Memory B cell (primary cell): ENCODE data around the gene MZB1.
"Not testable (repeated sequence)": the region's sequence is repeated elsewhere in the genome, so short reads cannot be mapped to it uniquely, and the experiment has no call there.

Source experiments
- ATAC-seq: fragments of 150-1000 bp; cut with Tn5 transposase; 2 replicates; pipeline ENCODE4 v1.10.0; 2021; ENCODE audit warnings: low read depth, mild to moderate bottlenecking, moderate library complexity
- DNase-seq, 2 donors: peaks; one replicate each; pipeline ENCODE4 v3.0.0; 2022; ENCODE audit warnings: low spot score in 2 of 2
- H3K27ac Mint-ChIP-seq: one replicate; pipeline ENCODE4 v1.8.0; 2022; ENCODE audit warnings: mild to moderate bottlenecking, moderate library complexity, mixed read lengths
- H3K27me3 Mint-ChIP-seq: one replicate; pipeline ENCODE4 v1.8.0; 2022; ENCODE audit warnings: mixed read lengths
- H3K36me3 Mint-ChIP-seq: one replicate; pipeline ENCODE4 v1.8.0; 2022; ENCODE audit warnings: mild to moderate bottlenecking, mixed read lengths
- H3K4me1 Mint-ChIP-seq: one replicate; pipeline ENCODE4 v1.8.0; 2022; ENCODE audit warnings: mixed read lengths
- H3K4me3 Mint-ChIP-seq: one replicate; pipeline ENCODE4 v1.8.0; 2022; ENCODE audit warnings: mild to moderate bottlenecking, moderate library complexity, mixed read lengths
- H3K9me3 Mint-ChIP-seq: one replicate; pipeline ENCODE4 v1.8.0; 2022; ENCODE audit warnings: mixed read lengths

The MZB1 gene

DNA sequence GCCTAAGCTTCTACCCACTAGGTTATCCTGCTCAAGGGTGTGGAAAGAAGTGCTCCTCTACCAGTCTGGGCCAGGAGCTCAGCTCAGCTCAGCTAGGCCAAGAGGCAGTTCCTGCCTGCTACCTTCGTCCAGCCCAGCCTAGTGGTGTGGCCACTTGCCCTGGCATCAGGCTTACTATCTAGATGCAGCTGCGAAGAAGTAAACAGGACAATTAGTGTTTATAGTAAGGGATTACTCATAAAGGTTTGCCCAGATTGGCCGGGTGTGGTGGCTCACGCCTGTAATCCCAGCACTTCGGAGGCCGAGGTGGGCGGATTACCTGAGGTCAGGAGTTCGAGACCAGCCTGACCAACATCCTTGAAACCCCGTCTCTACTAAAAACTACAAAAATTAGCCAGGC is 26.9 kb upstream of the MZB1 start:
- Mint-ChIP-seq H3K36me3 (peaks cover 14% of the 10 kb centered on the region), H3K27ac (no peak overlapping the region), H3K27me3 (no peaks in the 10 kb centered on the region), H3K4me3 (no peak overlapping the region), H3K9me3 (no peaks in the 10 kb centered on the region), H3K4me1 (no peaks in the 10 kb centered on the region)
- no peak for ATAC-seq
- DNase-seq: no peak

DNA sequence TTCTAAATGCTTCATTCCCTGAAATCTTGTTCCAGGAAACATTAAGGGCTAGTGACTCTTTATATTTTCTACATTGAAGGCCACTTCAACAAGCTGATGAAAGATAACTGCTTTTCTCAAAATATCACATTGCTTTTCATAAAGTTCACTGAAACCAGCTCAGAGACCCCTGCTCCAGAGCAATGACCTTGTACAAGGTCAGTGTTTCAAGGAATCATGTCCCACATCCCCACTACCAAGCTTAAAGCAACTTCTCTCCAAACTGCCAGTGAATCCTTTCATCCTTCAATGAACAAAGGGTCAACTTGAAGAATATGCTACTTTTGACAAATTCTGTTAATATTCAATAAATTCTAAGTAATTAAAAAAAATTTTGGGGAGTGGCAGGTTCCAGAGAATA is 26.2 kb upstream of the MZB1 start:
- DNase-seq (no peak), ATAC-seq (no peak)
- H3K4me3 Mint-ChIP-seq: no peak overlapping the region
- peaks cover 13% of the 10 kb centered on the region for H3K36me3 Mint-ChIP-seq
- H3K27me3 Mint-ChIP-seq: no peaks in the 10 kb centered on the region
- no peaks in the 10 kb centered on the region for H3K4me1 Mint-ChIP-seq
- no peaks in the 10 kb centered on the region for H3K9me3 Mint-ChIP-seq
- H3K27ac Mint-ChIP-seq: no peak overlapping the region

DNA sequence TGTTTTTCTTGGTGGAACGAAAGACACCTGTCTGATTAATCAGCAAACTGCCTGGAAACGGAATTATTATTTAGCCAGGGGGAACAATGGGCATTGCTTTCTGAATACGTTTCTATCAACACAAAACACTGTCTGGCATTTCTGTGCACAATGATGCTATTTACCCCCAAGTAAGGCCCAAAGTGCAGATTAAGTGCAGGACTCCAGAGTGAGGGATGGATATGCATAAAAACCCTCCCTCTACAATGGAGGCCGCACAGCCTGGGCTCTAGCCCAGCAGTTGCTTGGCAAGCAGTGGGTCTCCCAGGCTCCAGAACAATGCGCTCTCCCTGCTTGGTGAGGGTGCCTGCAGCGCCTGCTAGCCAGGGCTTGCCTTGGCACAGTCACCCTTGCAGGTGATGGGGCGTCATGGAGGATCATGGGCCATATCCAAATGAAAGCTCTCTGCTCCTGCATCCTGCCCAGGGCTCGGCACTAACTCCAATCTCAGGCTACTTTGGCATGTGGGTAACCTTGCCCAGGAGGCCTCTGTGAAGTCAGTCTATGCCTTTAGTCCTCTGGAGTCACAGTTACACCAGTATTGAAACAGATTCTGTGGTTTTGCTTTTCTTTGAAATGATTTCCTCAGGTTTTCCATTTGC is 25.6 kb upstream of the MZB1 start:
- H3K4me3 Mint-ChIP-seq: no peak overlapping the region
- H3K27ac Mint-ChIP-seq: no peak overlapping the region
- peaks cover 12% of the 10 kb centered on the region for H3K36me3 Mint-ChIP-seq
- H3K9me3 Mint-ChIP-seq: no peaks in the 10 kb centered on the region
- no peak for ATAC-seq
- H3K4me1 Mint-ChIP-seq: no peaks in the 10 kb centered on the region
- H3K27me3 Mint-ChIP-seq: no peaks in the 10 kb centered on the region
- no peak for DNase-seq

DNA sequence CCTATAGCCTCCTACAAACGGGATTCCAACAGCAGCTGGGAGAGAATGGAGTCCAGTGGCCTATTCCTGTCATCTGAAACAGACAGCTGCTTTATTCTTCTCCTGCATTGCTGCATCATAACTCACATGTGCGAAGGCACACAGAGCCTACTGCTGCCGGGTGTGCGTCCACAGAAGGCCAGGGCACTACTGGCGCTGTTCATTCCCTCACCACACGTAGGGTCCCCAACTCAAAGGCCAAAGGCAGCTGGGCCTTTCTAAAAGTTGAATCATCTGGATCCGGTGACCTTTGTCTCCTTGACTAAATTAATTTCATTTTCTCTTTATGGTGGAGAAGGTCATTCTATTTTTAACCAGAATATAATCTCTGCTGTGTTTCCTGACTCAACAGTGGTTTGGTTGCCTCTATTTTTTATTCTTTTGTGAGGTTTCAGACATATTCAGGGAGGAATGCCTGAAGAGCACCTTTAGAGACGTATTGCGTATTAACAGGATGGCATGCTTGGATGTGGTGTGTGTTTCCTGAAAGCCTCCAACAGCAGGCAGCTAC is 24.9 kb upstream of the MZB1 start:
- H3K36me3 Mint-ChIP-seq: peaks cover 9% of the 10 kb centered on the region
- no peaks in the 10 kb centered on the region for H3K27me3 Mint-ChIP-seq
- no peaks in the 10 kb centered on the region for H3K4me1 Mint-ChIP-seq
- ATAC-seq (no peak), DNase-seq (no peak)
- no peaks in the 10 kb centered on the region for H3K9me3 Mint-ChIP-seq
- H3K27ac Mint-ChIP-seq: no peak overlapping the region
- no peak overlapping the region for H3K4me3 Mint-ChIP-seq

DNA sequence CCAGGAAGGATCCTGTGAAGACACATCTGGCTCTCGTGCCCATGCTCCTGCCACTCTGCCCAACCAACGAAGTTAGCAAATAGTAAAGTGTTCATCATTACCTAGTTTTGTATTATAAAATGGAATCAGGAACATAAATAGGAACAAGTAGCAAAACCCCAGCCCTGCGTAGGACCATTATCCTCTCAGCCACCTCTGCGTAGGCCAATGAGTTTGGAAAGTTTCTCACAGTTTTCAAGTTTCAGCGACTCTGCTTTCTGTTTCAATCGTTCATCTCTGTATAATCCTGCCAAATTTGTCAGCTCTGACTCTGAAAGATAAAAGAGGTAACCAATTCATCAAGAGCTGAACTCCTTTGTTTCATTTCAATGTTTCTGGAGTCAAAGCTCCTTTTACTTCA is 24.2 kb upstream of the MZB1 start:
- DNase-seq (no peak), ATAC-seq (no peak)
- no peak overlapping the region for H3K27ac Mint-ChIP-seq
- H3K36me3 Mint-ChIP-seq: peaks cover 5% of the 10 kb centered on the region
- H3K27me3 Mint-ChIP-seq: no peaks in the 10 kb centered on the region
- no peaks in the 10 kb centered on the region for H3K4me1 Mint-ChIP-seq
- H3K9me3 Mint-ChIP-seq: no peaks in the 10 kb centered on the region
- no peak overlapping the region for H3K4me3 Mint-ChIP-seq

DNA sequence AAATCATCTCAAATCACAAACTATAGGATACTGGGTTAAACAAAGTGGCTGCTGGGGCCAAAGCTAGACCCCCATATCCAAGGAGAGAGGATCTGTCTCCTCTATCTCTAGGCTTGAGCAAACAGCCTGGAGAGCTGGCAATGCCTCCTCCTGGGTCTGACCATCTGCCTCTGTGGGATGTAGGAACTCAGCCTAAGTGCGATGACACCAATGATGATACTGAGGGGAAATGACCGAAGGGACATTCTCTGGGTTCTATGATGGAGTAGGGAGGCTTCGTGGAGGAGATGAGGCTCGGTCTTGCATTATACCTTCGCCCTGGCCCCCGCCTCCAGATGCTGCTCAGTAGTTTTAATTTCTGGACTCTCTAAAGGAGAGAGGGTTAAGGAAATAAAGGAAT is 23.4 kb upstream of the MZB1 start:
- ATAC-seq (no peak), DNase-seq (no peak)
- Mint-ChIP-seq H3K9me3 (no peaks in the 10 kb centered on the region), H3K4me1 (no peaks in the 10 kb centered on the region), H3K4me3 (no peak overlapping the region), H3K36me3 (no peaks in the 10 kb centered on the region), H3K27ac (no peak overlapping the region), H3K27me3 (no peaks in the 10 kb centered on the region)

DNA sequence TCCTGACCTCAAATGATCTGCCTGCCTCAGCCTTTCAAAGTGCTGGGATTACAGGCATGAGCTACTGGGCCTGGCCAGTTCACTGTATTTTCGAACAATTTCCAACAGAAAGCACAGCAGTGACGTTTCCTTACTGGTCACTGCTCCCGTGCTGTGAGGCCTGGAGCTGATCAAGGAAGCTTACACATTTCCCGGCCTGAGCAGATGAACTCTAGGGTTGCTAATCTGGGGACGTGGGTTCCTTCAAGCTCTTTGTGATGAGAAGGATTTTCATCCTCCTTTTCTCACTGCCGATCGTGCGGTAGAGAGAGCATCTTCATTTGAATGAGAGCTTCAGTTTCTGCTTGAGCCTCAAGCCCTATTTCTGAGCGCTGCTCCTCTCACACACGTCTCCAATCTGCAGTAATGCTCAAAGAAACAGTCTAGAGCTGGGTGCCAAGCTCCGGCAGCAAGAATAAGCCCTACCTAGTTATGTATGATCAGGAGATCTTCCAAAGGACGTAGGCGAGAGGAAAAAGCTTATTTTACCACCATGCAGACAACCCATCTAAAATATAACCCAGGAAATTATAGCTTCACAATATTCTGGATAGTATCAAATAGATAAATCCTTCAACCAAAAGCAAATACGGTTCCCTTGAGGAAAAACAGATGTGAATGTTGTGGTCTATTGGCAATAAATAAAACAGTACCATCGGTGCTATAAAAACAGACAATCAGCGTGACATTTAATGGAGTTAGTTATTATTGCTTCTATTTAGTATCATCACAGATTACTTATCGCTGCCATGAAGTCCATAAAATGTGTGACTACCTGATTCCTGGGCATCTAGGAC is 21.5 kb upstream of the MZB1 start:
- Mint-ChIP-seq H3K27ac (no peak overlapping the region), H3K36me3 (no peaks in the 10 kb centered on the region), H3K4me3 (no peak overlapping the region), H3K27me3 (no peaks in the 10 kb centered on the region), H3K4me1 (peaks cover 11% of the 10 kb centered on the region), H3K9me3 (no peaks in the 10 kb centered on the region)
- ATAC-seq (no peak), DNase-seq (no peak)

DNA sequence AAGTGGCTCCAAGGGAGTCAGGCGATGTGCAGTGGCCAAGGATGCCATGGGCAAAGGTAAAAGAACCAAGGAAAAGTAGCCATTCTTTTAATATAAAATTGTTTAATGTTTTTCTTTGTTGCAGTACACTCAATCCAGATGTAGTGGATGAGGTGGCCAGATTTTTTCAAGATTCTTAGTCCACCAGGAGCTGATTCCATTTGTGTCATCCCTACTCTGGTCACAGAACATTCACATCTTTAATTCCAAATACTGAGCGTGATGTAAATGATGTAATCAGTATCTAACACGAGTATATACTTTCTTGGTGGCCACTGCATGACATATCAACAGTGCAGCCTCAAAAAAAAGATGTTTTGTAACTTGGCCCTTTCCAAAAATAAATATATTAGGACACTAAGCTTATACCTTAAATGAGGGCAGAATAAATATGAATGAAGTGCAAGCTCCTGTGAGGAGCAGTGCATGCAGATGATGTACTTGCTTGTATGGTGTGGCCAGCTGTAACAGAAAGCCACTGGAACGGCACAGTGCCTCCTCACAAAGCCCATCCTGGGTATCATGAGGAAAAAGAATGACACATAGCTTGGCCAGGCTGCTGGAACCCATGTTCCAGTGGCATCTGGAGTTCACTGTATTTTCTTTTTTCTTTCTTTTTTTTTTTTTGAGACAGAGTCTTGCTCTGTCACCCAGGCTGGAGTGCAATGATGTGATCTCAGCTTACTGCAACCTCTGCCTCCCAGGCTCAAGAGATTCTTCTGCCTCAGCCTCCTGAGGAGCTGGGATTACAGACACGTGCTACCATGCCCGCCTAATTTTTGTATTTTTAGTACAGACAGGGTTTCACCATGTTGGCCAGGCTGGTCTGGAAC is 20.6 kb upstream of the MZB1 start:
- no peak for DNase-seq
- Mint-ChIP-seq H3K4me3 (no peak overlapping the region), H3K9me3 (no peaks in the 10 kb centered on the region), H3K27me3 (no peaks in the 10 kb centered on the region), H3K4me1 (peaks cover 11% of the 10 kb centered on the region), H3K36me3 (no peaks in the 10 kb centered on the region), H3K27ac (no peak overlapping the region)
- no peak for ATAC-seq

DNA sequence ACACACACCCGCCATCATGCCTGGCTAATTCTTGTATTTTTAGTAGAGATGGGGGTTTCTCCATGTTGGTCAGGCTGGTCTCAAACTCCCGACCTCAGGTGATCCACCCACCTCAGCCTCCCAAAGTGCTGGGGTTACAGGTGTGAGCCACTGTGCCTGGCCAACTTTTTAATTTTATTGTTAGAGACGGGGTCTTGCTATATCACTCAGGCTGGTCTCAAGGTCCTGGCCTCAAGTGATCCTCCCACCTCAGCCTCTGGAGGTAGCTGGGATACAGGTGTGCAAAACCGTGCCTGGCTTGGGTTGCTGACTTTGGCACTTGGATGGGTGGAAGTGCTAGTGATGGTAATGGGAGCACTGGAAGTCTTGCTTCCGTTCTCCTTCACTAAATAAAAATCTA is 19.4 kb upstream of the MZB1 start:
- not testable (repeated sequence) for DNase-seq, ATAC-seq, H3K27me3 Mint-ChIP-seq, H3K36me3 Mint-ChIP-seq, H3K4me3 Mint-ChIP-seq, H3K9me3 Mint-ChIP-seq, H3K27ac Mint-ChIP-seq
- H3K4me1 Mint-ChIP-seq: peaks cover 15% of the 10 kb centered on the region

DNA sequence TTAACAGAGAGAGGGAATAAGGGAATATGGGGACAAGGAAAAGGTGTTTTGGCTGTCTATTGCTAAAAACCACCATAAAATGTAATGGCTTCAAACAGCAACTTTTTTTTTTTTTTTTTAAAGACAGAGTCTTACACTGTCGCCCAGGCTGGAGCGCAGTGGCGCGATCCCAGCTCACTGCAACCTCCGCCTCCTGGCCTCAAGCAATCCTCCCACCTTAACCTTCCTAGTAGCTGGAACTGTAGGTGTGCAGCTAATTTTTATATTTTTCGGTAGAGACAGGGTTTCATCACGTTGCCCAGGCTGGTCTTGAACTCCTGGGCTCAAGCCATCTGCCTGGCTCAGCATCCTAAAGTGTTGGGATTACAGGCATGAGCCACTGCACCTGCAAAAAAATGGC is 18.5 kb upstream of the MZB1 start:
- no peaks in the 10 kb centered on the region for H3K9me3 Mint-ChIP-seq

DNA sequence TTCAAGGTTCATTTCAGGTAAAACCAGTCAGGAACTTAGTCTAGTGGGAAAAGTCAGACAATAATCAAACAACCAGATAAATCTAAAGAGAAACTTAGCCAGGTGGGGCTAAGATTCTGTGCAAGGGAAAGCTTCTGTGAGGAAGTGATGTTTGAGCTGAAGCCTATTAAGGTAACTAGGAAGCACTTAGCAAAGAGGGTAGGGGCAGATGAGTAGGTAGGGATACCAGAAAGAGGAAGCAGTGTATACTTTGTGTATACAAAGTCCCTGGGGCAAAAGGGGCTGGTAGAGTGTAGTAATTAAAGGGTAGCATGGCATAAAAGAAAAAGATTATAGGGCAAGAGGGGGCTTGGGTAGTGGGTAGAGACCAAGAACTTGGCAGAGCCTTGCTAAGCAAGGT is 17.8 kb upstream of the MZB1 start:
- Mint-ChIP-seq H3K4me3 (peak overlapping the region; percentile 2), H3K36me3 (no peaks in the 10 kb centered on the region), H3K27me3 (no peaks in the 10 kb centered on the region), H3K9me3 (no peaks in the 10 kb centered on the region), H3K4me1 (peaks cover 27% of the 10 kb centered on the region), H3K27ac (peak overlapping the region; percentile 82)
- ATAC-seq (peak; percentile 59), DNase-seq (no peak)

More for the DNA sequence above, 18.5 kb upstream of the MZB1 start:
- Mint-ChIP-seq H3K27ac (peak overlapping the region; percentile 82), H3K4me3 (no peak overlapping the region), H3K36me3 (no peaks in the 10 kb centered on the region), H3K27me3 (no peaks in the 10 kb centered on the region), H3K4me1 (peaks cover 20% of the 10 kb centered on the region)
- no peak for DNase-seq
- ATAC-seq: no peak

DNA sequence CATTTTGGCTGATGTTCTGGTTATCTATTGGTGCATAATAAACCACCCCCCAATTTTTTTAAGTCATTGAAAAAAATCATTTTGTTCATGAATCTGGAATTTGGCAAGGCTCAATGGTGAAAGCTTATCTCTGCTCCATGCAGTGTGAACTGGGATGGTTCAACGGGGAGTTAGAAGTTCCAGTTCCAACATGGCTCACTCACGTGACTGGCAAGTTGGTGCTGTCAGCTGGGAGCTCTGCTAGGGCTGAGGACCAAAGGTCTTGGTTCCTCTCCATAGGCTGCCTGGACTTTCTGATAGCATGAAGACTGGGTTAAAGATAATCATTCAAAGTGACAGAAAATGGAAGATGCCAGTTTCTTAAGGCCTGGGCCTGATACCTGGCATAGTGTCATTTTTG is 17.2 kb upstream of the MZB1 start:
- DNase-seq (no peak), ATAC-seq (no peak)
- H3K4me3 Mint-ChIP-seq: no peak overlapping the region
- peaks cover 28% of the 10 kb centered on the region for H3K4me1 Mint-ChIP-seq
- H3K36me3 Mint-ChIP-seq: no peaks in the 10 kb centered on the region
- H3K27ac Mint-ChIP-seq: peak overlapping the region; percentile 82
- H3K9me3 Mint-ChIP-seq: no peaks in the 10 kb centered on the region
- no peaks in the 10 kb centered on the region for H3K27me3 Mint-ChIP-seq

DNA sequence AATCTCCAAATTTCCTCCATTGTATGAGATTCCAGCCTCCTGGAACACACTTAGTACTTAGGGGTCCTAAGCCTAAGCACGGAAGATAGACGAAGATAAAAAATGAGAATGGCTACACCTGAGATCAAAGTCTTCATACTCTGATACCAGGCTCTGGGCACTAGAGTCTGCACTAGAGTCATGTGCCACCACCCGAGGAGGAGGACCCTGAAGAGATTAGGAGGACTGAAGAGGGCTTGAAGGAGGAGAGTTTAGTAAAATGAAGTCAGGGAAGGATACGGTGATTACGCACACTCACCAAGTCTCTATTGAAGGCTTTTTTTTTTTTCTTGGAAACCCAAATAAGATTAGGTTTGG is 14.7 kb upstream of the MZB1 start:
- peaks cover 1% of the 10 kb centered on the region for H3K36me3 Mint-ChIP-seq
- DNase-seq (no peak), ATAC-seq (no peak)
- no peaks in the 10 kb centered on the region for H3K27me3 Mint-ChIP-seq
- H3K27ac Mint-ChIP-seq: peak overlapping the region; percentile 97
- H3K9me3 Mint-ChIP-seq: no peaks in the 10 kb centered on the region
- peaks cover 30% of the 10 kb centered on the region for H3K4me1 Mint-ChIP-seq
- H3K4me3 Mint-ChIP-seq: peak overlapping the region; percentile 96
